ENCODE measurements around the gene HSBP1L1. TPM values are rescaled to one million over a fixed set of nuclear protein-coding genes. Genes with fewer than 3 reads are reported as not detected.

Gene HSBP1L1
- total and polyA plus RNA-seq, 2 of the 13 experiments (the other 11 are each of a cell fraction or from before 2014, with no cell fraction given): 22.6 to 45.1 TPM

GRCh38 chr18:79965119-79965902 lies 868 bp downstream of the HSBP1L1 start (continued):
- 0 out of 2 replicates have a peak, but pooled peaks have one; percentile 22 for TF ChIP-seq STAT6 (CRISPR knock-in tag; IDR thresholded peaks at IDR 0.05; ENCODE audit: borderline replicate concordance)
- no peak for TF ChIP-seq RBM39 (IDR thresholded peaks at IDR 0.05; ENCODE audit: low read depth, low read length, poor library complexity, severe bottlenecking)
- peak; percentile 49; the same call in 1 of the 2 replicates for TF ChIP-seq MED1 (CRISPR knock-in tag; IDR thresholded peaks at IDR 0.05)
- TF ChIP-seq MIXL1 (CRISPR knock-in tag; IDR thresholded peaks at IDR 0.05): no peak
- TF ChIP-seq ATF4 (CRISPR knock-in tag; IDR thresholded peaks at IDR 0.05): no peak
- 0 out of 2 replicates have a peak, but pooled peaks have one; percentile 16 for TF ChIP-seq IKZF5 (CRISPR knock-in tag; IDR thresholded peaks at IDR 0.05)
- TF ChIP-seq CSRNP2 (CRISPR knock-in tag; conservative IDR thresholded peaks at IDR 0.05; ENCODE audit: low read depth): no peak
- peak; percentile 67 for TF ChIP-seq HOXA3 (CRISPR knock-in tag; IDR thresholded peaks at IDR 0.05)
- no peak for TF ChIP-seq RNF219 (CRISPR knock-in tag; IDR thresholded peaks at IDR 0.05)
- no peak for TF ChIP-seq ZNF792 (CRISPR knock-in tag; IDR thresholded peaks at IDR 0.05)
- TF ChIP-seq MEF2D (CRISPR knock-in tag; IDR thresholded peaks at IDR 0.05): no peak
- TF ChIP-seq GLI4 (CRISPR knock-in tag; IDR thresholded peaks at IDR 0.05; ENCODE audit: borderline replicate concordance): no peak
- no peak for TF ChIP-seq MEIS1 (CRISPR knock-in tag; IDR thresholded peaks at IDR 0.05; ENCODE audit: borderline replicate concordance)
- TF ChIP-seq PAWR (CRISPR knock-in tag; IDR thresholded peaks at IDR 0.05; ENCODE audit: borderline replicate concordance): no peak
- TF ChIP-seq RXRB (CRISPR knock-in tag; IDR thresholded peaks at IDR 0.05; ENCODE audit: borderline replicate concordance): peak; percentile 8; the same call in 1 of the 2 replicates
- no peak for TF ChIP-seq ZUFSP (CRISPR knock-in tag; IDR thresholded peaks at IDR 0.05; ENCODE audit: borderline replicate concordance)
- no peak for TF ChIP-seq ZNF644 (CRISPR knock-in tag; IDR thresholded peaks at IDR 0.05; ENCODE audit: low read depth)
- no peak for TF ChIP-seq ZNF468 (CRISPR knock-in tag; IDR thresholded peaks at IDR 0.05)

All from HepG2 (cell line).